ENCODE data around the gene PHF13. TPM values are rescaled to one million over a fixed set of nuclear protein-coding genes. Genes with fewer than 3 reads are reported as not detected.

Gene PHF13
- total and polyA plus RNA-seq, 2 of the 4 experiments (the other 2 are of a cell fraction) = 7.3 to 9.8 TPM

- no peak overlapping the region for H4K5ac ChIP-seq (ENCODE audit: low read depth, low read length)
- DNase-seq = peak; percentile 35
- no peaks in the 10 kb centered on the region for H3K27me3 ChIP-seq (ENCODE audit: control insufficient read depth, insufficient read depth, low read length)
- no peak overlapping the region for H4K91ac ChIP-seq (ENCODE audit: insufficient read depth, low read depth, low read length)
- H3K18ac ChIP-seq (ENCODE audit: low read depth, low read length) = no peak overlapping the region
- TF ChIP-seq ELK1 (IDR thresholded peaks at IDR 0.05; ENCODE audit: borderline replicate concordance, low read depth, low read length) (no peak), CTCF (conservative IDR thresholded peaks at IDR 0.05; ENCODE audit: low read depth, low read length) (no peak), BHLHE40 (IDR thresholded peaks at IDR 0.05; ENCODE audit: low read depth, low read length) (no peak), CHD1 (IDR thresholded peaks at IDR 0.05; ENCODE audit: low read depth, low read length) (no peak), RFX5 (IDR thresholded peaks at IDR 0.05; ENCODE audit: low read depth, low read length) (no peak)
- peak overlapping the region; percentile 78 for H2AK9ac ChIP-seq (replicated peaks; ENCODE audit: low read depth, low read length, poor library complexity)
- no peak overlapping the region for H2BK5ac ChIP-seq (ENCODE audit: low read depth, low read length, poor library complexity, severe bottlenecking)
- no peaks in the 10 kb centered on the region for H3K4me1 ChIP-seq (ENCODE audit: control insufficient read depth, insufficient read depth, low read length)
- no peak overlapping the region for H2BK20ac ChIP-seq (ENCODE audit: low read depth, low read length)
- H3K14ac ChIP-seq (replicated peaks; ENCODE audit: low read depth, low read length) = no peak overlapping the region
- in situ Hi-C loops (cut with MboI; ENCODE audit: low sequenced_read_pairs) (no loop called here), intact Hi-C loops (cut with micrococcal nuclease) (no loop called here), dilution Hi-C loops (cut with HindIII; ENCODE audit: low sequenced_read_pairs, unreplicated experiment) (no loop called here)
- no peak overlapping the region for H3K27ac ChIP-seq (ENCODE audit: insufficient read depth, low read length)
- H2BK15ac ChIP-seq (ENCODE audit: low read depth, low read length) = no peak overlapping the region
- no peak overlapping the region for H2AK5ac ChIP-seq (ENCODE audit: low read depth, low read length)
- no peak overlapping the region for H2BK120ac ChIP-seq (ENCODE audit: low read depth, low read length)
- H4K8ac ChIP-seq (ENCODE audit: low read depth in 2 of 2, low read length in 2 of 2) = no peak overlapping the region
- H3K4me3 ChIP-seq (ENCODE audit: insufficient read depth, low read depth, low read length) = no peak overlapping the region
- no peaks in the 10 kb centered on the region for H3K9me3 ChIP-seq (ENCODE audit: control insufficient read depth, insufficient read depth, low read length)
- no peak overlapping the region for H2AFZ ChIP-seq (replicated peaks; ENCODE audit: low read length, poor library complexity)
- H3K23ac ChIP-seq (ENCODE audit: low read depth, low read length) = no peak overlapping the region
- ChIA-PET CTCF (no interaction called here), POLR2A (ENCODE audit: unreplicated experiment) (no interaction called here)
- no peak overlapping the region for H3K4ac ChIP-seq (ENCODE audit: low read depth, low read length)
- H3K9ac ChIP-seq (ENCODE audit: low read depth, low read length) = no peak overlapping the region
- H3K36me3 ChIP-seq (ENCODE audit: control insufficient read depth, insufficient read depth, low read length) = peaks cover 23% of the 10 kb centered on the region
- WGBS, 2 experiments (ENCODE audit: extremely low coverage in 2 of 2, insufficient read length in 1 of 2) = 88% methylated on average over 4 of the region's 6 CpGs; no CpG with 5 or more reads in 1 of the 2 experiments
- peak; percentile 65 for ATAC-seq (ENCODE audit: low read depth)
- peaks cover 5% of the 10 kb centered on the region for H3K9me1 ChIP-seq (ENCODE audit: insufficient read depth, low read length)
- no peaks in the 10 kb centered on the region for H4K20me1 ChIP-seq (ENCODE audit: insufficient read depth, low read length)
- H3K4me2 ChIP-seq (ENCODE audit: low read depth, low read length) = no peak overlapping the region
- peaks cover 13 to 20% of the 10 kb centered on the region in 2 experiments for H3K79me1 ChIP-seq (ENCODE audit: low read depth in 1 of 2, low read length in 2 of 2)
- BruUV-seq (replicated peaks) = no TSS peak
- no peak overlapping the region for H3K56ac ChIP-seq (ENCODE audit: extremely low read depth, insufficient read depth, low read length)
Measured at GRCh38 chr1:6667139-6667538, 53.6 kb downstream of the PHF13 start.
